CD4-positive, alpha-beta T cell (primary cell): ENCODE results near the gene RNF125. TPM values are rescaled to one million over a fixed set of nuclear protein-coding genes. Genes with fewer than 3 reads are reported as not detected.

Experiments used
- ATAC-seq: fragments of 200-7000 bp; cut with Tn5 transposase; one replicate; pipeline ENCODE4 v1.10.0; 2022; ENCODE audit warnings: mild to moderate bottlenecking; ENCODE audit not compliant: poor library complexity
- CTCF ChIA-PET: fragments of 350-600 bp; sonication (Branson Sonifier 250); formaldehyde crosslinking; loops from one replicate; lab custom pipeline; 2021; ENCODE audit warnings: antibody characterized with exemption, inconsistent platforms; lab: Charles Lee
- POLR2A ChIA-PET: fragments of 350-600 bp; sonication (Branson Sonifier 250); formaldehyde crosslinking; loops from one replicate; lab custom pipeline; 2021; ENCODE audit warnings: antibody characterized with exemption, inconsistent platforms; lab: Charles Lee
- DNase-seq, 14 experiments: peaks; one replicate each; pipeline ENCODE4 v3.0.0-alpha.2; 2013 to 2020; ENCODE audit warnings: mixed read lengths in 2 of 14
- H3K27ac ChIP-seq, 2 donors: one replicate each; pipeline versions ENCODE4 v1.5.1 to v1.7.0; 2013; ENCODE audit warnings: low read length in 2 of 2, low read depth in 1 of 2, mild to moderate bottlenecking in 1 of 2
- H3K27me3 ChIP-seq, 2 experiments: 1 replicate in 1 of 2; 2 replicates in 1 of 2; pipeline versions ENCODE4 v1.6.1 to v1.7.0; 2013; ENCODE audit warnings: low read length in 2 of 2, control low read depth in 1 of 2, mild to moderate bottlenecking in 1 of 2, moderate library complexity in 1 of 2; ENCODE audit not compliant: insufficient read depth in 2 of 2, control insufficient read depth in 1 of 2
- H3K36me3 ChIP-seq: one replicate; pipeline ENCODE4 v1.6.1; 2013; ENCODE audit warnings: low read length, control low read depth; ENCODE audit not compliant: insufficient read depth
- H3K4me1 ChIP-seq: one replicate; pipeline ENCODE4 v1.6.1; 2013; ENCODE audit warnings: low read length, control low read depth; ENCODE audit not compliant: insufficient read depth
- H3K4me3 ChIP-seq: one replicate; pipeline ENCODE4 v1.5.1; 2013; ENCODE audit warnings: mild to moderate bottlenecking, low read length, moderate library complexity
- H3K9me3 ChIP-seq, 2 experiments: 1 replicate in 1 of 2; 2 replicates in 1 of 2; pipeline versions ENCODE4 v1.6.1 to v1.7.0; 2013; ENCODE audit warnings: low read length in 2 of 2, mild to moderate bottlenecking in 2 of 2, control low read depth in 1 of 2, moderate library complexity in 1 of 2; ENCODE audit not compliant: control insufficient read depth in 1 of 2, insufficient read depth in 1 of 2
- H3K27ac Mint-ChIP-seq: one replicate; pipeline ENCODE4 v1.8.0; 2020; ENCODE audit warnings: mixed read lengths
- H3K27me3 Mint-ChIP-seq: one replicate; pipeline ENCODE4 v1.8.0; 2021; ENCODE audit warnings: mixed read lengths
- H3K36me3 Mint-ChIP-seq: one replicate; pipeline ENCODE4 v1.8.0; 2021; ENCODE audit warnings: low read depth, mixed read lengths
- H3K4me1 Mint-ChIP-seq: one replicate; pipeline ENCODE4 v1.8.0; 2021; ENCODE audit warnings: low read depth, mixed read lengths
- H3K4me3 Mint-ChIP-seq: one replicate; pipeline ENCODE4 v1.8.0; 2020; ENCODE audit warnings: mild to moderate bottlenecking, mixed read lengths
- H3K9me3 Mint-ChIP-seq: one replicate; pipeline ENCODE4 v1.8.0; 2020; ENCODE audit warnings: mixed read lengths
- CTCF ChIP-seq: fragments of 200-600 bp; IDR thresholded peaks from one replicate; pipeline ENCODE4 v1.8.0; 2022; ENCODE audit warnings: antibody characterized with exemption, mild to moderate bottlenecking
- intact Hi-C, 2 experiments: fragments of 100-400 bp; cut with DNase I in 1 of 2; cut with micrococcal nuclease in 1 of 2; formaldehyde crosslinking; loops; one replicate each; pipeline versions ENCODE4 v1.15.1 to v1.9.0; 2023 to 2025; cut with DNase I, micrococcal nuclease
- total RNA-seq, 174 experiments: library from RNA in 2 of 174; stranded (reverse) in 2 of 174; gene quantifications; one replicate each; pipeline ENCODE4 v1.2.3 and lab custom pipeline; 2021 to 2026

Gene RNF125
- total RNA-seq, 2 experiments from 2014 or later: 107 to 112 TPM

DNA sequence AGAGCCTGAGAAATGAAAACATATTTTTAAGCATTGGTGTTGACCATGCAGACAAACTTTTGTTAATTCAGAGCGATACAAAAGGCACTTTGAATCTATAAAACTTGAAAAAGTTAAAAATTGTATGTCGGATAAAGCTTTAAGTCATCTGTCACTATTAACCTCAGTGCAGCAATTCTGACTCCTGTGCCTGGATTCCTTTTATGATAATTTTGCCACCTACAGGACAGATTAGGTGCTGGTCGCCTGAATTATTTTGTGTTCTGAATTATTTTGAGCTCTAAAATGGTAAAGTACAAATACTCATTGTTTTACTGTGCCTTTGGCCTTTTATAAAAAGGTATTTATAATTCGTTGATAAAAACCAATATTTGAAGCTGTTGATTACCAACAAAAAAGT, 53.7 kb downstream of the RNF125 start:
- Mint-ChIP-seq H3K4me3 (no peak overlapping the region), H3K36me3 (peaks cover 72% of the 10 kb centered on the region), H3K9me3 (no peaks in the 10 kb centered on the region), H3K4me1 (peaks cover 23% of the 10 kb centered on the region), H3K27ac (peak overlapping the region; percentile 35), H3K27me3 (no peaks in the 10 kb centered on the region)
- ATAC-seq (peak; percentile 80), DNase-seq (peak in 5 of 14 experiments; percentile 4 to 61 (median 61))
- peak; percentile 66 for TF ChIP-seq CTCF
- Histone ChIP-seq H3K4me3 (no peak overlapping the region), H3K4me1 (no peaks in the 10 kb centered on the region), H3K9me3 (no peaks in the 10 kb centered on the region), H3K27me3 (no peaks in the 10 kb centered on the region), H3K27ac (no peak overlapping the region), H3K36me3 (peaks cover 30% of the 10 kb centered on the region)
- CTCF ChIA-PET: interaction anchor here (0.8 to 2.4 kb wide), 17 partner anchors 9 to 130 kb away, joined by 3 to 13 read pairs (median 4); partner anchors contain the start of genes RNF125, RNF138 and TRAPPC8
- intact Hi-C loops: loop anchor here (2.0 to 5.0 kb wide), 3 partner anchors 20 to 130 kb away; partner anchors contain the start of gene TRAPPC8 (in 1 of the 2)
- POLR2A ChIA-PET: interaction anchor here (0.6 to 3.3 kb wide), 9 partner anchors 12 to 130 kb away, joined by 3 to 56 read pairs (median 5); partner anchors contain the start of genes RNF125, RNF138 and TRAPPC8

DNA sequence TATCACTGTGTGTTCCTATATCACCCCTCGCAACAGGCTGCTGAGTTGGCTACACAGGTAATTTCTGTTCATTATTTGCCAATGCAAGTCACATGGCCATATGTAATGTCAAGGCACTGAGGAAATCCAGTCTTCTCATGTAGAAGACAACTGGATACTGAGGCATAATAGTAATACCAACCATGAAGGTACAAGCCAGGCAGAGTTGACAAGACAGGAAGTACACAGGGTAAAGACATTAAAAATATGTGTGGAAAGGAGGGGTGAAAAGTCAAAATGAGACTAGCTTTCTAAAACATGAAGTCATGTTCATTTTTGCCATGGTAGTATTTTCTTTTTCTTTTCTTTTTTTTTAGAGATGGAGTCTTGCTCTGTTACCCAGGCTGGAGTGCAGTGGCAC, 55.6 kb downstream of the RNF125 start:
- H3K27me3 ChIP-seq: no peaks in the 10 kb centered on the region
- Mint-ChIP-seq H3K9me3 (no peaks in the 10 kb centered on the region), H3K27me3 (no peaks in the 10 kb centered on the region), H3K4me3 (no peak overlapping the region), H3K27ac (peak overlapping the region; percentile 22), H3K4me1 (peaks cover 20% of the 10 kb centered on the region), H3K36me3 (peaks cover 57% of the 10 kb centered on the region)
- TF ChIP-seq CTCF: no peak
- ChIA-PET CTCF (no interaction called here), POLR2A (interaction anchor here (2.4 to 3.3 kb wide), 2 partner anchors 55 to 131 kb away, joined by 14 to 56 read pairs; partner anchors contain the start of genes RNF125 and TRAPPC8)
- H3K9me3 ChIP-seq: no peaks in the 10 kb centered on the region
- no peak for DNase-seq
- no peak overlapping the region for H3K4me3 ChIP-seq
- H3K4me1 ChIP-seq: no peaks in the 10 kb centered on the region
- H3K36me3 ChIP-seq: peaks cover 14% of the 10 kb centered on the region
- no peak for ATAC-seq
- intact Hi-C loops: loop anchor here (5.0 kb wide), 2 partner anchors 52 to 132 kb away; partner anchors contain the start of gene TRAPPC8 (in 1 of the 2)
- H3K27ac ChIP-seq: no peak overlapping the region

GRCh38 chr18:32078845-32079244, 60.2 kb downstream of the RNF125 start:
- ChIA-PET CTCF (no interaction called here), POLR2A (no interaction called here)
- Mint-ChIP-seq H3K9me3 (no peaks in the 10 kb centered on the region), H3K4me3 (no peak overlapping the region), H3K36me3 (peaks cover 40% of the 10 kb centered on the region), H3K27me3 (no peaks in the 10 kb centered on the region), H3K27ac (no peak overlapping the region), H3K4me1 (peaks cover 22% of the 10 kb centered on the region)
- no peak for TF ChIP-seq CTCF
- peaks cover under 1% of the 10 kb centered on the region for H3K4me1 ChIP-seq
- no peak for ATAC-seq
- H3K27me3 ChIP-seq: no peaks in the 10 kb centered on the region
- no peak overlapping the region for H3K27ac ChIP-seq
- no peak for DNase-seq
- H3K9me3 ChIP-seq: peaks cover 0 to 6% of the 10 kb centered on the region in 2 experiments
- no peak overlapping the region for H3K4me3 ChIP-seq
- peaks cover 10% of the 10 kb centered on the region for H3K36me3 ChIP-seq
- intact Hi-C loops: no loop called here
